GM06990 (cell line): ENCODE measurements around the gene ZNF772.
"Not testable (repeated sequence)": the region's sequence is repeated elsewhere in the genome, so short reads cannot be mapped to it uniquely, and the experiment has no call there.

Experiments
- DNase-seq: peaks from one replicate; pipeline ENCODE4 v3.0.0-alpha.2; 2011; ENCODE audit not compliant: insufficient read length; ENCODE audit errors: extremely low read depth
- H3K27me3 ChIP-seq: replicated peaks from 2 replicates; pipeline ENCODE4 v1.6.0; 2011; ENCODE audit warnings: low read length; ENCODE audit not compliant: control insufficient read depth, insufficient read depth
- H3K36me3 ChIP-seq: 2 replicates; pipeline ENCODE4 v1.5.1; 2011; ENCODE audit warnings: low read length; ENCODE audit not compliant: control insufficient read depth, insufficient read depth
- H3K4me3 ChIP-seq: replicated peaks from 2 replicates; pipeline ENCODE4 v1.5.1; 2011; ENCODE audit warnings: low read depth, mild to moderate bottlenecking, control low read depth, low read length
- TF ChIP-seq, protein P1 (sequence below): IDR thresholded peaks from 2 replicates; pipeline ENCODE4 v1.5.1; 2011; ENCODE audit warnings: low read length, control low read depth, mild to moderate bottlenecking, inconsistent platforms; ENCODE audit not compliant: insufficient read depth, poor library complexity, severe bottlenecking

The ZNF772 gene

DNA sequence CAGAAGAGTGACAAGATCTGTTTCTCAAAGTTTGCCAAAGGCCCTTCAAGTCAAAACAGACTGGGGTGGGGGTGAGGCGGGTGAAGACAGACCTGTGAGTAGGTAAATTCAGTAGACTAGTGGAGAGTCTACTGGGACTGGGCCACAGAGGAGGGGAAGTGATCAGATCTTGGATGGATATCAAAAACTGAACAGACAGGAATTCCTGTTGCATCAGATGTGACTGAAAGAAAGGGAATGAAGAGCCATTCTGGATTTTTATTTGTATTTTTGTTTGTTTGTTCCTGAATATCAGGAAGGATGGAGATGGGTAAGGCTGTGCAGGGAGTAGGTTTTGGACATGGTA lies 10.9 kb upstream of the ZNF772 start:
- H3K27me3 ChIP-seq, DNase-seq: not testable (repeated sequence)
- Histone ChIP-seq H3K4me3 (peak overlapping the region; percentile 33), H3K36me3 (peaks cover 13% of the 10 kb centered on the region)

GRCh38 chr19:57487477-57488298 lies 10.3 kb upstream of the ZNF772 start, which contains the start of gene ZNF419:
Gene ZNF419, plus strand, starts transcription at chr19:57487750. Its CDS starts 201 bp downstream, at chr19:57487951.
- Histone ChIP-seq H3K4me3 (peak within 1 kb of the TSS; percentile 88), H3K36me3 (peaks cover 11% of the 10 kb centered on the region)
- DNase-seq = peak; percentile 90
- H3K27me3 ChIP-seq = not testable (repeated sequence)

- no peak overlapping the region for H3K4me3 ChIP-seq
- H3K27me3 ChIP-seq = no peaks in the 10 kb centered on the region
- H3K36me3 ChIP-seq = peaks cover 9% of the 10 kb centered on the region
- TF ChIP-seq, protein P1, sequence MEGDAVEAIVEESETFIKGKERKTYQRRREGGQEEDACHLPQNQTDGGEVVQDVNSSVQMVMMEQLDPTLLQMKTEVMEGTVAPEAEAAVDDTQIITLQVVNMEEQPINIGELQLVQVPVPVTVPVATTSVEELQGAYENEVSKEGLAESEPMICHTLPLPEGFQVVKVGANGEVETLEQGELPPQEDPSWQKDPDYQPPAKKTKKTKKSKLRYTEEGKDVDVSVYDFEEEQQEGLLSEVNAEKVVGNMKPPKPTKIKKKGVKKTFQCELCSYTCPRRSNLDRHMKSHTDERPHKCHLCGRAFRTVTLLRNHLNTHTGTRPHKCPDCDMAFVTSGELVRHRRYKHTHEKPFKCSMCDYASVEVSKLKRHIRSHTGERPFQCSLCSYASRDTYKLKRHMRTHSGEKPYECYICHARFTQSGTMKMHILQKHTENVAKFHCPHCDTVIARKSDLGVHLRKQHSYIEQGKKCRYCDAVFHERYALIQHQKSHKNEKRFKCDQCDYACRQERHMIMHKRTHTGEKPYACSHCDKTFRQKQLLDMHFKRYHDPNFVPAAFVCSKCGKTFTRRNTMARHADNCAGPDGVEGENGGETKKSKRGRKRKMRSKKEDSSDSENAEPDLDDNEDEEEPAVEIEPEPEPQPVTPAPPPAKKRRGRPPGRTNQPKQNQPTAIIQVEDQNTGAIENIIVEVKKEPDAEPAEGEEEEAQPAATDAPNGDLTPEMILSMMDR = no peak
- DNase-seq = no peak
These were observed 3.7 kb downstream of the ZNF772 start for GRCh38 chr19:57473646-57474045.

- no peak overlapping the region for H3K4me3 ChIP-seq
- H3K27me3 ChIP-seq = no peaks in the 10 kb centered on the region
- no peak for DNase-seq
- TF ChIP-seq, protein P1 = no peak
- H3K36me3 ChIP-seq = no peaks in the 10 kb centered on the region
These were observed 10.9 kb downstream of the ZNF772 start for GRCh38 chr19:57466489-57466888.

DNA sequence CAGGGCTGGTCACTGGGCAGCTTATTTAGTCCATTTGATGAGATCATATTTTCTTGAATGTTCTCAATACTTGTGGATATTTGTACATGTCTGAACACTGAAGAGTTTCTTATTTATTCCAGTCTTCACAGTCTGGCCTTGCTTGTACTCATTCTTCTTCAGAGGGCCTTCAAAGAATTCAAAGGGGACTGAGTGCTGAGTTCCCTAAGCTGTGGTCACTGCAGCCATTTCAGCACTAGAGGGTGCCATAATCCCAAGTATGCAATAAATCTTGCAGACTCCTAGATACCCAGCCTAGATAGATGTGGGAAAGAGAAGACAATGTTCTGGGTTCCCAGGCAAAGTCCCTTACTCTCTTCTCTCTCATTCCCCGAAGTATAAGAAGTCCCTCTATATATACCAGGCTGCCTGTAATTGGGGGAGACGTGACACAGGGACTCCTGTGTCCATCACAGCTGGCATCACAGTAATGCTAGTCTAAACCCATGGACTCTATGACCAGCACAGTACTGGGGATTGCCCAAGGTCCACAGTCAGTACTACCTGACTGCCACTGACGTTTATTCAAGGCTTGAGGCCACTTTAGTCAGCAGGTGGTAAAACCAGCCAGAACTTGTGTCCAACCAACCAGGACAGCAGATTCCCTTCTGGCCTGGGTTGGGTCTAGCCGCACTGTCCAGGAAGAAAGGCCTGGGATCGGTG lies 11.5 kb downstream of the ZNF772 start:
- no peaks in the 10 kb centered on the region for H3K36me3 ChIP-seq
- TF ChIP-seq, protein P1 = peak; percentile 52
- no peak overlapping the region for H3K4me3 ChIP-seq
- peak; percentile 12 for DNase-seq
- H3K27me3 ChIP-seq = no peaks in the 10 kb centered on the region

DNA sequence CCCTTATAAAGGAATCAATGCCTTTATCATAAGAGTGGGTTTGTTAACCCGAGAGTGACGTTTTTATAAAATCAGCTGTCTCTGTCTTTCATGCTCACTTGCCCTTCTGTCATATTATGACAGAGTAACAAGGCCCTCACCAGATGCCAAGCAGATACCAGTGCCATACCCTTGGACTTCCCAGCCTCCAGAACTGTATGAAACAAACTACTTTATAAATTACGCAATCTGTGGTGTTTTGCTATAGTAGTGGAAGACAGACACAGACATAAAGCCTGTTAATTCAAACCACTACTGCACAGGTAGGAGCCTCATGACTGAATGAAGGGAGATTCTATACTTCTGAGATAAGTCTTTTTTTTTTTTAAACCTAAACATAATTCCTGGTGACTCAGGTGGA lies 25.1 kb downstream of the ZNF772 start:
- TF ChIP-seq, protein P1 = no peak
- DNase-seq = no peak
- Histone ChIP-seq H3K4me3 (no peak overlapping the region), H3K27me3 (no peaks in the 10 kb centered on the region), H3K36me3 (no peaks in the 10 kb centered on the region)
